H1 (cell line): Measurements from ENCODE around the gene HOXA6. TPM values are rescaled to one million over a fixed set of nuclear protein-coding genes. Genes with fewer than 3 reads are reported as not detected.
A peak's percentile ranks its signal among the peaks of the same experiment; 100 is the strongest.

Experiments used
- CHD7 ChIP-seq: fragments of 300-600 bp; sonication (generic); IDR thresholded peaks from 2 replicates; pipeline ENCODE4 v1.7.1; 2012; ENCODE audit warnings: low read length, moderate library complexity, mild to moderate bottlenecking, inconsistent platforms; ENCODE audit not compliant: insufficient replicate concordance
- TEAD4 ChIP-seq: IDR thresholded peaks from 2 replicates; pipeline ENCODE4 v1.6.1; 2012; ENCODE audit warnings: low read depth, low read length, inconsistent platforms, mixed read lengths
- polyA plus RNA-seq, 7 experiments: library from polyadenylated mRNA; depleted of rRNA in 3 of 7; stranded (reverse) in 5 of 7; unstranded in 2 of 7; fragments of >200 nt in 5 of 7; fragments of 200-250 nt in 2 of 7; gene quantifications; 1 replicate in 5 of 7; 2 replicates in 1 of 7; 4 replicates in 1 of 7; pipeline versions ENCODE4 v1.2.1 to v1.2.3, GENCODE V29; 2011 to 2013; ENCODE audit warnings: missing spikeins in 2 of 7, mixed read lengths in 2 of 7
- total RNA-seq: library from RNA; stranded (reverse); fragmentation: NEBNext Ultra II Directional; extraction: Animal tissue kit (Norgen Biotek cat#: 25700); gene quantifications from 2 replicates; pipeline ENCODE4 v1.2.1, GENCODE V29; 2021

The HOXA6 gene
- total and polyA plus RNA-seq, 2 of the 8 experiments (the other 6 are each of a cell fraction or from before 2014, with no cell fraction given), result not detected

GRCh38 chr7:27160546-27161213, 13.1 kb upstream of the HOXA6 start (continued):
- no peak for TF ChIP-seq CHD7
- peak; percentile 60; the same call in 1 of the 2 replicates for TF ChIP-seq TEAD4
